PC-9 (cell line): ENCODE data around the gene UGDH. TPM values are rescaled to one million over a fixed set of nuclear protein-coding genes. Genes with fewer than 3 reads are reported as not detected.
"Not testable (repeated sequence)": the region's sequence is repeated elsewhere in the genome, so short reads cannot be mapped to it uniquely, and the experiment has no call there.

Source experiments
- BruUV-seq: library from RNA; stranded (reverse); fragments of 400-500 nt; replicated peaks from 2 replicates; lab custom pipeline; 2021; lab: Mats Ljungman, UMichigan
- CTCF ChIA-PET: fragments of 300-600 bp; sonication (Branson Sonifier 250); formaldehyde crosslinking; loops from one replicate; lab custom pipeline; 2022; ENCODE audit warnings: antibody characterized with exemption; lab: Charles Lee
- POLR2A ChIA-PET: fragments of 300-600 bp; sonication (Branson Sonifier 250); formaldehyde crosslinking; loops from one replicate; lab custom pipeline; 2022; ENCODE audit warnings: antibody characterized with exemption; ENCODE audit not compliant: unreplicated experiment; lab: Charles Lee
- DNase-seq, 2 experiments: peaks; one replicate each; pipeline versions ENCODE4 v3.0.0 to v3.0.0-alpha.2; 2015 to 2022; ENCODE audit warnings: mixed read lengths in 1 of 2
- H2AFZ ChIP-seq: fragments of 200-600 bp; sonication (generic); 2 replicates; pipeline ENCODE4 v1.8.1; 2017; ENCODE audit warnings: antibody characterized with exemption
- H3F3A ChIP-seq: fragments of 200-600 bp; sonication (generic); 2 replicates; pipeline ENCODE4 v1.8.1; 2017; ENCODE audit warnings: antibody characterized with exemption, mild to moderate bottlenecking, low read depth; ENCODE audit not compliant: insufficient read depth
- H3K27ac ChIP-seq: fragments of 200-600 bp; sonication (generic); 2 replicates; pipeline ENCODE4 v1.6.1; 2016; ENCODE audit warnings: mixed run types
- H3K27me3 ChIP-seq: fragments of 200-600 bp; sonication (generic); 2 replicates; pipeline ENCODE4 v1.6.1; 2016; ENCODE audit warnings: low read depth, mixed run types; ENCODE audit not compliant: insufficient read depth
- H3K36me3 ChIP-seq: fragments of 200-600 bp; sonication (generic); 2 replicates; pipeline ENCODE4 v1.6.1; 2016; ENCODE audit warnings: low read depth, mixed run types
- H3K4me1 ChIP-seq: fragments of 200-600 bp; sonication (generic); replicated peaks from 2 replicates; pipeline ENCODE4 v1.6.1; 2016; ENCODE audit warnings: mixed run types; ENCODE audit not compliant: insufficient read depth
- H3K4me2 ChIP-seq: fragments of 200-600 bp; sonication (generic); 2 replicates; pipeline ENCODE4 v1.6.1; 2017; ENCODE audit warnings: mixed run types
- H3K4me3 ChIP-seq: fragments of 200-600 bp; sonication (generic); 2 replicates; pipeline ENCODE4 v1.6.1; 2016; ENCODE audit warnings: mixed run types
- H3K79me2 ChIP-seq: fragments of 200-600 bp; sonication (generic); 2 replicates; pipeline ENCODE4 v1.6.1; 2017; ENCODE audit warnings: low read depth, mixed run types
- H3K9me2 ChIP-seq: fragments of 200-600 bp; sonication (generic); 2 replicates; pipeline ENCODE4 v1.8.1; 2017; ENCODE audit warnings: mild to moderate bottlenecking; ENCODE audit not compliant: insufficient read depth
- H3K9me3 ChIP-seq: fragments of 200-600 bp; sonication (generic); 2 replicates; pipeline ENCODE4 v1.8.1; 2016; ENCODE audit warnings: low read depth; ENCODE audit not compliant: insufficient read depth
- H4K20me1 ChIP-seq: fragments of 200-600 bp; sonication (generic); 2 replicates; pipeline ENCODE4 v1.8.1; 2017; ENCODE audit not compliant: insufficient read depth
- EZH2 ChIP-seq: fragments of 200-600 bp; sonication (generic); IDR thresholded peaks from 2 replicates; pipeline ENCODE4 v1.8.0; 2017; ENCODE audit warnings: antibody characterized with exemption, low read depth
- intact Hi-C: fragments of 100-400 bp; cut with micrococcal nuclease; formaldehyde crosslinking; loops from one replicate; pipeline ENCODE4 v1.10.0; 2022; ENCODE audit not compliant: unreplicated experiment
- total RNA-seq: library from RNA; stranded (reverse); gene quantifications from 2 replicates; pipeline ENCODE4 v1.2.3, GENCODE V29; 2021
- TF ChIP-seq, protein P1 (sequence below): fragments of 200-600 bp; sonication (generic); conservative IDR thresholded peaks from 2 replicates; pipeline ENCODE4 v1.6.1; 2017; ENCODE audit warnings: mixed run types, antibody characterized with exemption, mild to moderate bottlenecking, moderate library complexity

Gene UGDH
- total RNA-seq, 1 experiment from 2014 or later: 98.5 TPM

DNA sequence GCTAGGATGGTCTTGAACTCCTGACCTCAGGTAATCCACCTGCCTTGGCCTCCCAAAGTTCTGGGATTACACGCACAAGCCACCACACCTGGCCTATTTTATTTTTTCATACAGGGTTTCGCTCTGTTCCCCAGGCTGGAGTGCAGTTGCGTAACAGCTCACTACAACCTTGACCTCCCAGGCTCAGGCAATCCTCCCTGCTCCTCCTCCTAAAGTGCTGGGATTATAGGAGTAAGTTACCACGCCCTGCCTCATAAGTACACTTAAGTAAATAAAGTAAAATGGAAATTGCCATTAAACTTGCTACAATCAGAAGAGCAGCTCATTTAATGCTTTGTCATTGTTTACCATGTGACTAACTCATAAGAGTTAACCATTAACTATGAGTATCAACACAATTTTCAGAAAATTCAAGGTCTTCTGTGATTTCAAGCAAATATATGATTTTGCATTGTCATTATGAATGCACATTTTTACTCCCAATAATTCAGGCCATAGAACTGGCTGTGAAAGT lies 12.3 kb downstream of the UGDH start:
- Histone ChIP-seq H3K79me2 (peaks cover 71% of the 10 kb centered on the region), H3F3A (peaks cover 87% of the 10 kb centered on the region), H3K4me3 (no peak overlapping the region), H3K36me3 (peaks cover 64% of the 10 kb centered on the region), H3K27ac (peak overlapping the region; percentile 100), H3K4me2 (peak overlapping the region; percentile 57), H3K9me3 (no peaks in the 10 kb centered on the region), H3K27me3 (no peaks in the 10 kb centered on the region), H2AFZ (no peak overlapping the region), H3K9me2 (no peaks in the 10 kb centered on the region), H4K20me1 (no peaks in the 10 kb centered on the region), H3K4me1 (peaks cover 36% of the 10 kb centered on the region)
- TF ChIP-seq EZH2: no peak
- TF ChIP-seq, protein P1, sequence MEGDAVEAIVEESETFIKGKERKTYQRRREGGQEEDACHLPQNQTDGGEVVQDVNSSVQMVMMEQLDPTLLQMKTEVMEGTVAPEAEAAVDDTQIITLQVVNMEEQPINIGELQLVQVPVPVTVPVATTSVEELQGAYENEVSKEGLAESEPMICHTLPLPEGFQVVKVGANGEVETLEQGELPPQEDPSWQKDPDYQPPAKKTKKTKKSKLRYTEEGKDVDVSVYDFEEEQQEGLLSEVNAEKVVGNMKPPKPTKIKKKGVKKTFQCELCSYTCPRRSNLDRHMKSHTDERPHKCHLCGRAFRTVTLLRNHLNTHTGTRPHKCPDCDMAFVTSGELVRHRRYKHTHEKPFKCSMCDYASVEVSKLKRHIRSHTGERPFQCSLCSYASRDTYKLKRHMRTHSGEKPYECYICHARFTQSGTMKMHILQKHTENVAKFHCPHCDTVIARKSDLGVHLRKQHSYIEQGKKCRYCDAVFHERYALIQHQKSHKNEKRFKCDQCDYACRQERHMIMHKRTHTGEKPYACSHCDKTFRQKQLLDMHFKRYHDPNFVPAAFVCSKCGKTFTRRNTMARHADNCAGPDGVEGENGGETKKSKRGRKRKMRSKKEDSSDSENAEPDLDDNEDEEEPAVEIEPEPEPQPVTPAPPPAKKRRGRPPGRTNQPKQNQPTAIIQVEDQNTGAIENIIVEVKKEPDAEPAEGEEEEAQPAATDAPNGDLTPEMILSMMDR: no peak
- DNase-seq: peak; percentile 61 to 97
- no TSS peak for BruUV-seq
- intact Hi-C loops: no loop called here
- CTCF ChIA-PET: no interaction called here
- POLR2A ChIA-PET: interaction anchor here (0.5 to 0.6 kb wide), 3 partner anchors 9 to 124 kb away, joined by 3 to 5 read pairs (median 3); partner anchors contain the start of gene SMIM14

GRCh38 chr4:39514266-39514665 lies 13.0 kb downstream of the UGDH start:
- POLR2A ChIA-PET: interaction anchor here (0.6 kb wide), 1 partner anchor 8 kb away, joined by 5 read pairs; no protein-coding TSS in a partner anchor
- BruUV-seq, intact Hi-C loops, H3K27me3 ChIP-seq, H3K4me3 ChIP-seq, DNase-seq, H2AFZ ChIP-seq, H3K9me2 ChIP-seq, H3K9me3 ChIP-seq, CTCF ChIA-PET, H4K20me1 ChIP-seq: not testable (repeated sequence)
- Histone ChIP-seq H3K27ac (peak overlapping the region; percentile 100), H3K4me2 (peak overlapping the region; percentile 57), H3K36me3 (peaks cover 70% of the 10 kb centered on the region), H3F3A (peaks cover 86% of the 10 kb centered on the region), H3K4me1 (peaks cover 34% of the 10 kb centered on the region), H3K79me2 (peaks cover 67% of the 10 kb centered on the region)

DNA sequence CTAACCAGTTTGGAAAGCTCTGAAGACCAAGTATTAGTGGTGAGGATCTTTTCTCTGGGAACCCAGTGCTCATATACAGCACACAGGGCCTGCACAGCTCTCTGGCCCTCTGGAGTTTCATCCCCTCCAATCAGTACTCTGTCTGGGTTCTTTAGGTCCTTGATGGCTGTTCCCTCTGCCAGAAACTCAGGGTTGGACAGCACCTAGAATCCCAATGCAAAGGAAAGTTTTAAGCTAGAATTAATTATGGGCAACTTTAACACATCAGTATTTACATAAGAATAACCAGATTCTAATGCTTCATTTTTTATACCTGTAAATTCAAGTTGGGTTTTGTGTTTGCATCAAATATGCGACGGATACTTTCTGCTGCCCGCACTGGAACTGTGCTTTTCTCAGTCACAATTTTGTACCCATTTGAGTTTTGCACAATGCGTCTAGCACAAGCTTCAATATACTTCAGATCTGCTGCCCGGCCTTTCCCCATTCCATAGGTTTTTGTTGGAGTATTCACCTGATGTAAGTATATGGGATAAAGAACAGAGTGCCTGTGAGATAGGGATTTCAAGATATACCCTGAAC lies 16.8 kb downstream of the UGDH start:
- ChIA-PET CTCF (interaction anchor here (0.6 kb wide), 1 partner anchor 15 kb away, joined by 3 read pairs; no protein-coding TSS in a partner anchor), POLR2A (no interaction called here)
- DNase-seq: no peak
- no peak overlapping the region for H2AFZ ChIP-seq
- H3K4me1 ChIP-seq: peaks cover 18% of the 10 kb centered on the region
- H3K27ac ChIP-seq: 0 out of 2 replicates have a peak overlapping the region, but pooled peaks have one; percentile 23
- no peaks in the 10 kb centered on the region for H3K9me3 ChIP-seq
- H3K9me2 ChIP-seq: no peaks in the 10 kb centered on the region
- no peak for TF ChIP-seq EZH2
- TF ChIP-seq, protein P1: no peak
- no peaks in the 10 kb centered on the region for H4K20me1 ChIP-seq
- H3K4me3 ChIP-seq: no peak overlapping the region
- H3K36me3 ChIP-seq: peaks cover 72% of the 10 kb centered on the region
- H3F3A ChIP-seq: peaks cover 67% of the 10 kb centered on the region
- H3K79me2 ChIP-seq: peaks cover 49% of the 10 kb centered on the region
- BruUV-seq: no TSS peak
- intact Hi-C loops: no loop called here
- no peak overlapping the region for H3K4me2 ChIP-seq
- no peaks in the 10 kb centered on the region for H3K27me3 ChIP-seq
